T-cell (primary cell): Measurements from ENCODE around the gene DLGAP1. TPM values are rescaled to one million over a fixed set of nuclear protein-coding genes. Genes with fewer than 3 reads are reported as not detected.

Experiments
- ATAC-seq, 4 experiments: fragments of 200-7000 bp in 3 of 4; fragments of 150-1000 bp in 1 of 4; cut with Tn5 transposase; replicated peaks in 1 of 4; 1 replicate in 3 of 4; 2 replicates in 1 of 4; pipeline ENCODE4 v1.10.0; 2021; ENCODE audit warnings: moderate library complexity in 3 of 4, mild to moderate bottlenecking in 2 of 4, moderate number of reproducible peaks in 1 of 4
- CTCF ChIA-PET, 2 donors: fragments of 300-600 bp; sonication (Branson Sonifier 250); formaldehyde crosslinking; loops; one replicate each; lab custom pipeline; 2022; ENCODE audit warnings: antibody characterized with exemption in 2 of 2; lab: Charles Lee
- POLR2A ChIA-PET, 2 donors: fragments of 300-600 bp; sonication (Branson Sonifier 250); formaldehyde crosslinking; loops; one replicate each; lab custom pipeline; 2022; ENCODE audit warnings: antibody characterized with exemption in 2 of 2; lab: Charles Lee
- DNase-seq, 35 experiments: peaks; one replicate each; pipeline versions ENCODE4 v3.0.0 to v3.0.0-alpha.2; 2013 to 2023
- H3K27ac ChIP-seq: one replicate; pipeline ENCODE4 v1.5.1; 2013; ENCODE audit warnings: low read length
- H3K27me3 ChIP-seq, 2 experiments: replicated peaks in 1 of 2; 1 replicate in 1 of 2; 2 replicates in 1 of 2; pipeline versions ENCODE4 v1.6.1 to v1.7.0; 2013; ENCODE audit warnings: low read length in 1 of 2, mixed read lengths in 1 of 2; ENCODE audit not compliant: control insufficient read depth in 2 of 2, insufficient read depth in 2 of 2; ENCODE audit errors: extremely low read depth in 1 of 2
- H3K36me3 ChIP-seq, 2 donors: 1 replicate in 1 of 2; 2 replicates in 1 of 2; pipeline versions ENCODE4 v1.6.1 to v1.7.0; 2013; ENCODE audit warnings: low read length in 1 of 2; ENCODE audit not compliant: control insufficient read depth in 2 of 2, insufficient read depth in 1 of 2; ENCODE audit errors: extremely low read depth in 1 of 2
- H3K4me1 ChIP-seq, 2 experiments: 1 replicate in 1 of 2; 2 replicates in 1 of 2; pipeline versions ENCODE4 v1.6.1 to v1.7.0; 2013; ENCODE audit warnings: low read length in 2 of 2, mixed read lengths in 1 of 2; ENCODE audit not compliant: insufficient read depth in 2 of 2, control insufficient read depth in 1 of 2; ENCODE audit errors: extremely low read depth in 1 of 2
- H3K4me3 ChIP-seq, 2 donors: 1 replicate in 1 of 2; 2 replicates in 1 of 2; pipeline versions ENCODE4 v1.5.1 to v1.7.0; 2013; ENCODE audit warnings: mild to moderate bottlenecking in 2 of 2, low read length in 1 of 2, moderate library complexity in 1 of 2; ENCODE audit not compliant: control insufficient read depth in 1 of 2; ENCODE audit errors: extremely low read depth in 1 of 2
- H3K9me3 ChIP-seq: 2 replicates; pipeline ENCODE4 v1.7.0; 2013
- H3K27ac Mint-ChIP-seq, 2 donors: one replicate each; pipeline ENCODE4 v1.8.0; 2020 to 2021; ENCODE audit warnings: mild to moderate bottlenecking in 2 of 2, mixed read lengths in 2 of 2
- H3K27me3 Mint-ChIP-seq, 2 donors: one replicate each; pipeline ENCODE4 v1.8.0; 2021 to 2022; ENCODE audit warnings: mixed read lengths in 2 of 2
- H3K36me3 Mint-ChIP-seq: one replicate; pipeline ENCODE4 v1.8.0; 2021; ENCODE audit warnings: mixed read lengths
- H3K4me1 Mint-ChIP-seq, 3 donors: one replicate each; pipeline ENCODE4 v1.8.0; 2020 to 2022; ENCODE audit warnings: mixed read lengths in 3 of 3, mild to moderate bottlenecking in 1 of 3
- H3K4me3 Mint-ChIP-seq, 3 donors: one replicate each; pipeline ENCODE4 v1.8.0; 2020 to 2022; ENCODE audit warnings: mild to moderate bottlenecking in 3 of 3, mixed read lengths in 3 of 3, moderate library complexity in 3 of 3
- H3K9me3 Mint-ChIP-seq, 3 donors: one replicate each; pipeline ENCODE4 v1.8.0; 2020 to 2022; ENCODE audit warnings: mixed read lengths in 3 of 3
- WGBS: methylation state at CpG from one replicate; pipeline ENCODE4 v1.1.5; 2013; ENCODE audit warnings: missing lambda C conversion rate; ENCODE audit not compliant: insufficient coverage; 5-methylcytosine and 5-hydroxymethylcytosine counted together
- total RNA-seq, 35 experiments: library from RNA in 6 of 35; stranded (reverse) in 6 of 35; fragments of 120-200 nt in 1 of 35; gene quantifications; one replicate each; pipeline versions ENCODE4 v1.2.1 to v1.2.4 and lab custom pipeline; 2013 to 2026

DLGAP1 gene
- total RNA-seq, 5 donors from 2014 or later (not counting 1 experiment from before 2014, with no cell fraction given) = 0.25 to 1.8 (median 0.26) TPM

GRCh38 chr18:4417714-4418113, 37.4 kb downstream of the DLGAP1 start:
- H3K4me1 ChIP-seq = no peaks in the 10 kb centered on the region
- Mint-ChIP-seq H3K4me3 (no peak overlapping the region), H3K27me3 (no peaks in the 10 kb centered on the region), H3K36me3 (no peaks in the 10 kb centered on the region), H3K4me1 (no peaks in the 10 kb centered on the region), H3K9me3 (peaks cover 0 to 9% (median 7%) of the 10 kb centered on the region in 3 donors), H3K27ac (no peak overlapping the region)
- no peak for ATAC-seq
- ChIA-PET POLR2A (no interaction called here), CTCF (no interaction called here)
- DNase-seq = no peak
- WGBS = no CpG with 5 or more reads among the region's 4 CpGs
- H3K36me3 ChIP-seq = no peaks in the 10 kb centered on the region
- H3K4me3 ChIP-seq = no peak overlapping the region
- no peak overlapping the region for H3K27ac ChIP-seq
- no peaks in the 10 kb centered on the region for H3K9me3 ChIP-seq
- H3K27me3 ChIP-seq = no peaks in the 10 kb centered on the region

GRCh38 chr18:4416976-4417375, 38.1 kb downstream of the DLGAP1 start:
- POLR2A ChIA-PET = no interaction called here
- H3K4me3 Mint-ChIP-seq = no peak overlapping the region
- ATAC-seq (no peak), DNase-seq (no peak)
- no peaks in the 10 kb centered on the region for H3K4me1 Mint-ChIP-seq
- no peak overlapping the region for H3K27ac Mint-ChIP-seq
- H3K9me3 Mint-ChIP-seq = peaks cover 2 to 9% (median 7%) of the 10 kb centered on the region in 3 donors
- CTCF ChIA-PET = no interaction called here
- Histone ChIP-seq H3K36me3 (no peaks in the 10 kb centered on the region), H3K27me3 (no peaks in the 10 kb centered on the region), H3K9me3 (no peaks in the 10 kb centered on the region), H3K4me3 (no peak overlapping the region), H3K27ac (no peak overlapping the region), H3K4me1 (no peaks in the 10 kb centered on the region)
- H3K36me3 Mint-ChIP-seq = no peaks in the 10 kb centered on the region
- WGBS = no CpG with 5 or more reads among the region's 1 CpG
- no peaks in the 10 kb centered on the region for H3K27me3 Mint-ChIP-seq

- Histone ChIP-seq H3K9me3 (no peaks in the 10 kb centered on the region), H3K27ac (no peak overlapping the region), H3K36me3 (no peaks in the 10 kb centered on the region), H3K4me3 (no peak overlapping the region), H3K4me1 (no peaks in the 10 kb centered on the region), H3K27me3 (no peaks in the 10 kb centered on the region)
- DNase-seq = no peak
- POLR2A ChIA-PET = no interaction called here
- peaks cover 6 to 11% (median 9%) of the 10 kb centered on the region in 3 donors for H3K9me3 Mint-ChIP-seq
- H3K27me3 Mint-ChIP-seq = no peaks in the 10 kb centered on the region
- no peak overlapping the region for H3K4me3 Mint-ChIP-seq
- no peaks in the 10 kb centered on the region for H3K36me3 Mint-ChIP-seq
- ATAC-seq = no peak
- no peaks in the 10 kb centered on the region for H3K4me1 Mint-ChIP-seq
- H3K27ac Mint-ChIP-seq = no peak overlapping the region
- CTCF ChIA-PET = no interaction called here
These were observed 42.8 kb downstream of the DLGAP1 start for GRCh38 chr18:4412286-4412685.

- Mint-ChIP-seq H3K4me3 (no peak overlapping the region), H3K27me3 (no peaks in the 10 kb centered on the region), H3K36me3 (no peaks in the 10 kb centered on the region), H3K4me1 (no peaks in the 10 kb centered on the region), H3K9me3 (peaks cover 9 to 17% (median 9%) of the 10 kb centered on the region in 3 donors), H3K27ac (no peak overlapping the region)
- WGBS = no CpG with 5 or more reads among the region's 1 CpG
- H3K4me1 ChIP-seq = no peaks in the 10 kb centered on the region
- no peaks in the 10 kb centered on the region for H3K36me3 ChIP-seq
- CTCF ChIA-PET = no interaction called here
- no peak overlapping the region for H3K4me3 ChIP-seq
- H3K9me3 ChIP-seq = no peaks in the 10 kb centered on the region
- no peak for DNase-seq
- no peak for ATAC-seq
- no peak overlapping the region for H3K27ac ChIP-seq
- POLR2A ChIA-PET = no interaction called here
- no peaks in the 10 kb centered on the region for H3K27me3 ChIP-seq
These were observed 48.3 kb downstream of the DLGAP1 start for GRCh38 chr18:4406856-4407255.

GRCh38 chr18:4405965-4406364, 49.1 kb downstream of the DLGAP1 start:
- CTCF ChIA-PET = no interaction called here
- H3K36me3 Mint-ChIP-seq = no peaks in the 10 kb centered on the region
- WGBS = 78% methylated on average over 5 of the region's 5 CpGs

GRCh38 chr18:4403836-4404235, 51.3 kb downstream of the DLGAP1 start:
- ChIA-PET POLR2A (no interaction called here), CTCF (no interaction called here)
- no peaks in the 10 kb centered on the region for H3K4me1 Mint-ChIP-seq
- peaks cover 10 to 17% (median 12%) of the 10 kb centered on the region in 3 donors for H3K9me3 Mint-ChIP-seq
- no peak overlapping the region for H3K4me3 ChIP-seq
- no peaks in the 10 kb centered on the region for H3K36me3 ChIP-seq
- no peaks in the 10 kb centered on the region for H3K27me3 ChIP-seq
- no peaks in the 10 kb centered on the region for H3K4me1 ChIP-seq
- H3K27ac ChIP-seq = no peak overlapping the region
- WGBS = no CpG with 5 or more reads among the region's 1 CpG
- no peak for DNase-seq
- no peaks in the 10 kb centered on the region for H3K27me3 Mint-ChIP-seq
- H3K36me3 Mint-ChIP-seq = no peaks in the 10 kb centered on the region
- no peak for ATAC-seq
- no peaks in the 10 kb centered on the region for H3K9me3 ChIP-seq
- H3K4me3 Mint-ChIP-seq = no peak overlapping the region
- H3K27ac Mint-ChIP-seq = no peak overlapping the region

More at GRCh38 chr18:4405965-4406364, 49.1 kb downstream of the DLGAP1 start:
- DNase-seq = no peak
- Histone ChIP-seq H3K27me3 (no peaks in the 10 kb centered on the region), H3K4me3 (no peak overlapping the region), H3K9me3 (no peaks in the 10 kb centered on the region), H3K36me3 (no peaks in the 10 kb centered on the region), H3K27ac (no peak overlapping the region), H3K4me1 (no peaks in the 10 kb centered on the region)
- no peaks in the 10 kb centered on the region for H3K4me1 Mint-ChIP-seq
- H3K27me3 Mint-ChIP-seq = no peaks in the 10 kb centered on the region
- peaks cover 5 to 18% (median 9%) of the 10 kb centered on the region in 3 donors for H3K9me3 Mint-ChIP-seq
- no peak for ATAC-seq
- POLR2A ChIA-PET = no interaction called here
- no peak overlapping the region for H3K27ac Mint-ChIP-seq
- no peak overlapping the region for H3K4me3 Mint-ChIP-seq

- no peak overlapping the region for H3K4me3 Mint-ChIP-seq
- no peak overlapping the region for H3K27ac Mint-ChIP-seq
- no peaks in the 10 kb centered on the region for H3K9me3 ChIP-seq
- WGBS = no CpG with 5 or more reads among the region's 1 CpG
- POLR2A ChIA-PET = no interaction called here
- H3K4me1 Mint-ChIP-seq = no peaks in the 10 kb centered on the region
- no peaks in the 10 kb centered on the region for H3K4me1 ChIP-seq
- H3K36me3 ChIP-seq = no peaks in the 10 kb centered on the region
- H3K27ac ChIP-seq = no peak overlapping the region
- H3K36me3 Mint-ChIP-seq = no peaks in the 10 kb centered on the region
- peaks cover 4 to 16% (median 8%) of the 10 kb centered on the region in 3 donors for H3K9me3 Mint-ChIP-seq
- no peaks in the 10 kb centered on the region for H3K27me3 ChIP-seq
- CTCF ChIA-PET = no interaction called here
- H3K27me3 Mint-ChIP-seq = no peaks in the 10 kb centered on the region
- no peak overlapping the region for H3K4me3 ChIP-seq
- ATAC-seq (no peak), DNase-seq (no peak)
These were observed 54.2 kb downstream of the DLGAP1 start for GRCh38 chr18:4400911-4401310.
